AG04450 (cell line): ENCODE results near the gene RAB7A. TPM values are rescaled to one million over a fixed set of nuclear protein-coding genes. Genes with fewer than 3 reads are reported as not detected.

Experiments used
- CTCF ChIA-PET: fragments of 300-600, 350-600 bp; formaldehyde crosslinking; extraction: SDS; loops from one replicate; lab custom pipeline; 2022; ENCODE audit warnings: antibody characterized with exemption, inconsistent platforms; lab: Charles Lee
- POLR2A ChIA-PET: fragments of 350-600 bp; formaldehyde crosslinking; extraction: SDS; loops from one replicate; lab custom pipeline; 2021; ENCODE audit warnings: antibody characterized with exemption, inconsistent platforms; lab: Yijun Ruan, JAX
- DNase-seq: peaks from one replicate; pipeline ENCODE4 v3.0.0-alpha.2; 2011; ENCODE audit warnings: low read depth, low spot score
- H3K27ac ChIP-seq: one replicate; pipeline ENCODE4 v1.5.1; 2012; ENCODE audit warnings: low read depth, low read length, control low read depth
- H3K27me3 ChIP-seq: one replicate; pipeline ENCODE4 v1.6.0; 2012; ENCODE audit warnings: low read length; ENCODE audit not compliant: control insufficient read depth, insufficient read depth
- H3K4me3 ChIP-seq: 2 replicates; pipeline ENCODE4 v1.5.1; 2011; ENCODE audit warnings: mild to moderate bottlenecking, low read depth, low read length, control low read depth
- H3K9me3 ChIP-seq: 2 replicates; pipeline ENCODE4 v1.5.1; 2012; ENCODE audit warnings: low read length; ENCODE audit not compliant: control insufficient read depth, insufficient read depth
- polyA plus RNA-seq: library from polyadenylated mRNA; depleted of rRNA; stranded (reverse); fragments of >200 nt; gene quantifications from 2 replicates; pipeline ENCODE4 v1.2.3, GENCODE V29; 2011
- TF ChIP-seq, protein P1 (sequence below): IDR thresholded peaks from 2 replicates; pipeline ENCODE4 v1.5.1; 2011; ENCODE audit warnings: low read depth, low read length, control low read depth, inconsistent platforms

Gene RAB7A
- polyA plus RNA-seq, 1 experiment, result 261 TPM

- no peak for DNase-seq
- TF ChIP-seq, protein P1, sequence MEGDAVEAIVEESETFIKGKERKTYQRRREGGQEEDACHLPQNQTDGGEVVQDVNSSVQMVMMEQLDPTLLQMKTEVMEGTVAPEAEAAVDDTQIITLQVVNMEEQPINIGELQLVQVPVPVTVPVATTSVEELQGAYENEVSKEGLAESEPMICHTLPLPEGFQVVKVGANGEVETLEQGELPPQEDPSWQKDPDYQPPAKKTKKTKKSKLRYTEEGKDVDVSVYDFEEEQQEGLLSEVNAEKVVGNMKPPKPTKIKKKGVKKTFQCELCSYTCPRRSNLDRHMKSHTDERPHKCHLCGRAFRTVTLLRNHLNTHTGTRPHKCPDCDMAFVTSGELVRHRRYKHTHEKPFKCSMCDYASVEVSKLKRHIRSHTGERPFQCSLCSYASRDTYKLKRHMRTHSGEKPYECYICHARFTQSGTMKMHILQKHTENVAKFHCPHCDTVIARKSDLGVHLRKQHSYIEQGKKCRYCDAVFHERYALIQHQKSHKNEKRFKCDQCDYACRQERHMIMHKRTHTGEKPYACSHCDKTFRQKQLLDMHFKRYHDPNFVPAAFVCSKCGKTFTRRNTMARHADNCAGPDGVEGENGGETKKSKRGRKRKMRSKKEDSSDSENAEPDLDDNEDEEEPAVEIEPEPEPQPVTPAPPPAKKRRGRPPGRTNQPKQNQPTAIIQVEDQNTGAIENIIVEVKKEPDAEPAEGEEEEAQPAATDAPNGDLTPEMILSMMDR, result no peak
- POLR2A ChIA-PET, result interaction anchor here (1.2 kb wide), 1 partner anchor 17 kb away, joined by 3 read pairs; no protein-coding TSS in a partner anchor
Observed at GRCh38 chr3:128697341-128697740, 28.6 kb upstream of the RAB7A start.

DNA sequence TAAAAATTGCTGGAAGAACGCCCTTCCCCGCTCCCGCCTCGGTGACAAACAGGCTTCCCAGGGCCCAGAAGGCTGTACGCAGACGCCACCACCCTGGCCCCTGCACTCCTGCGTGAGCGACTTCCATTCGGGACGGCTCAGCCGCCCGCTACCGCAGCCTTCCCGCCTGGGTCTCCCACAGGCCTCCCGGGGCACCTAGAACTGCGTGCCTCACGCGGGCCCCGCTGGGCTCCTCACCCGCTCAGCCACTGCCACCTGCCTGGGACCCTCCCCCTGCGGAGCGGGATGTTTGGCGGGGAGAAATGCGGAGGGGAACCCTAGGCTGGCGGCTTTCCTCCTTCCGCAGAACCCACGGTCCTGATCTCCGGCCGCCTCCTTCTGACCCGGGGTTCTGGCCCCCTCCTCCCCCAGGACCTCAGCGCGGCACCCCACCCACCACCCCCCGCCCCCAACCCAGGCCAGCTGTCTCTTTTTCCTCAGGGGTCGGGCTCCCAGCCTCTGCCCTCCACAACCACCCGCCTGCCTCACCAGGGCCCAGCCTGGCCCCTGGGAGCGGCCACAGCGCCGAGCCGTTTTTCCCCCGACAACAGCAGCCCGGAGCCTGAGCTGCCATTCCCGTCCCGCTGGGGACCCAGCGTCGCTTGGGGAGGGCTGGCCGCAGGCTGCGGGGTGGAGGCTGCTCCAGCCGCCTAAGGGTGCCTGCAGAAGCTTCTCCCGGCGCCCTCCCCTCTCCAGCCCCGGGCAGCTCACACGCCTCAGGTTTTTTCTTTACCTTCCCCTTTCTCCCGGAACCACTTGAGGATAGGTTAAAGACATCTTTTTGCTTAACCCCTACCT lies 27.6 kb upstream of the RAB7A start:
- Histone ChIP-seq H3K9me3 (no peaks in the 10 kb centered on the region; the same call in 1 of the 2 replicates), H3K27me3 (peaks cover 3% of the 10 kb centered on the region), H3K27ac (no peak overlapping the region), H3K4me3 (peak overlapping the region; percentile 45)
- no peak for DNase-seq
- TF ChIP-seq, protein P1, result no peak
- ChIA-PET POLR2A (interaction anchor here (1.7 kb wide), 1 partner anchor 18 kb away, joined by 3 read pairs; no protein-coding TSS in a partner anchor), CTCF (interaction anchor here (1.5 kb wide), 1 partner anchor 18 kb away, joined by 5 read pairs; no protein-coding TSS in a partner anchor)

More at GRCh38 chr3:128697341-128697740, 28.6 kb upstream of the RAB7A start:
- Histone ChIP-seq H3K27me3 (peaks cover 7% of the 10 kb centered on the region), H3K9me3 (no peaks in the 10 kb centered on the region; the same call in 1 of the 2 replicates), H3K4me3 (no peak overlapping the region), H3K27ac (no peak overlapping the region)
- CTCF ChIA-PET, result interaction anchor here (0.6 kb wide), 1 partner anchor 358 kb away, joined by 4 read pairs; no protein-coding TSS in a partner anchor

DNA sequence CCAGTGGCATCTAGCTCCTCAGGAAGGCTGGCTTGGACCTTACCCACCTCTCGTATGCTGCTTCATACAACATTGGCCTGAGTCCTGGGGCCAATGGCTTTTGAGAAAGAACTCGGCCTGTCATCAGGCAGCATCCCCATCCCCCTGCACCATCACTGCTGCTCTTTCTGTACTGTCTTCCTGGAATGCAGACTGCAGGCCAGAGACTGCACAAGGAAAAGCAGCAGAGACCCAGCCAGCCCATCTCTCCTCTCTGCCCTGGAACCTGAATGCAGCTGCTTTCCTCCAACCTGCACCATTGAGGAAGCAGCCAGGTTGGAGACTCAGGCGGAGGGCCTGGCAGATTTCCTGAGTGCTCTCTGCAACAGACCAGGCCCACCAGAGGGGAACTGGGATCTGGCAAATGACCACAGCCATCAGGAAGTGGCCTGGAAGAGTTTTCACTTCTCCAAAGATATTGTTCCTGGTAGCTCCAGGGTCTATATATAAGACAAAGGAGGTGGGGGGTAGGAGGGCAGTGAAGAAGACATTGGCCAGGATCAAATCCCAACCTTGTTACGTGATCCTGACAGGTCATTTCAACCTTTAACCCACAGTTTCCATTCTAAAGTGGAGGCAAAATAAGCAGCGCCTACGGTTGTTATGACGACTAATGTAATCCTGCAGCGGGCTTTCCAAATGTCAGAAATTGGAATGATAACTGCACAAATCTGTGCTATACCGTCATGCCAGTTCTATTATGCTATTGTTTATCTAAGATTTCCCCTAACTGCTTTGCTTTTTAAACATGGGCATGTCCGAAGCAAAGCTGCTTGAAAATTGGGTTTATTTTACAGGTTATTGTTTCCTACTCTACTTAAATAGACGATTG lies 24.4 kb upstream of the RAB7A start:
- Histone ChIP-seq H3K27me3 (peaks cover 3% of the 10 kb centered on the region), H3K27ac (no peak overlapping the region), H3K4me3 (no peak overlapping the region), H3K9me3 (no peaks in the 10 kb centered on the region; the same call in 1 of the 2 replicates)
- CTCF ChIA-PET, result no interaction called here
- no peak for DNase-seq
- POLR2A ChIA-PET, result no interaction called here
- TF ChIP-seq, protein P1, result no peak

DNA sequence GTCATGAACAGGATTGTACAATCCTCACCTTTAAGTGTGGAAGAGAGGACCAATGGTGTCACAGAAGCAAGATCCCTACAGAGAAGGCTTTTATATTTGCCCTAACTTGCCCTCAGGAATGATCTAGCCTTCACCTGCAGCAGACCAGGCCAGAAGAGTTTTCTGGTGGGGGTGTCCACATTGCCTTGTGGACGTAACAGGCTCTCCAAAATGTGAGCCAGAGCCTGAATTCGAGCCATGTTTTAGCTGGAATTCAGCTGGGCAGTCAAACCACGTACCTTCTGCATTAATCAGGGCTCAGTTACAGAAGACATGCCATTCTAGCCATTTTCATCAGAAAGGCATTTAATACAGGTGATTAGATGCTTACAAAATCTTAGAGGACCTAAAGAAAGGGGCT lies 23.6 kb upstream of the RAB7A start:
- DNase-seq, result no peak
- Histone ChIP-seq H3K4me3 (no peak overlapping the region), H3K9me3 (no peaks in the 10 kb centered on the region; the same call in 1 of the 2 replicates), H3K27me3 (peaks cover 3% of the 10 kb centered on the region), H3K27ac (no peak overlapping the region)
- TF ChIP-seq, protein P1, result no peak
- CTCF ChIA-PET, result no interaction called here
- POLR2A ChIA-PET, result no interaction called here
